GM21786 (cell line): Measurements from ENCODE around the gene TPM1.

Experiments
- ATAC-seq: cut with Tn5 transposase; IDR thresholded peaks from one replicate; pipeline ENCODE4 v1.9.1; 2021; ENCODE audit not compliant: unreplicated experiment

TPM1 gene

GRCh38 chr15:63040954-63041353, 1.6 kb upstream of the TPM1 start:
- ATAC-seq: no peak

GRCh38 chr15:63041402-63041973, 1.1 kb upstream of the TPM1 start:
- ATAC-seq: no peak

- ATAC-seq: no peak
Measured at GRCh38 chr15:63042877-63043334, 359 bp downstream of the TPM1 start.

GRCh38 chr15:63043335-63044076, 959 bp downstream of the TPM1 start:
- ATAC-seq: no peak

GRCh38 chr15:63044077-63044644, 1.6 kb downstream of the TPM1 start:
- ATAC-seq: no peak

GRCh38 chr15:63044645-63045464, 2.3 kb downstream of the TPM1 start:
- ATAC-seq: no peak

- no peak for ATAC-seq
Measured at GRCh38 chr15:63045465-63045840, 2.9 kb downstream of the TPM1 start.

- no peak for ATAC-seq
Measured at GRCh38 chr15:63045879-63046278, 3.3 kb downstream of the TPM1 start.

- ATAC-seq: no peak
Measured at GRCh38 chr15:63046917-63047760, 4.6 kb downstream of the TPM1 start.

- no peak for ATAC-seq
Measured at GRCh38 chr15:63047792-63048114, 5.2 kb downstream of the TPM1 start.

- ATAC-seq: peak; percentile 85
Measured at GRCh38 chr15:63048115-63048775, 5.7 kb downstream of the TPM1 start.

GRCh38 chr15:63048776-63049665, 6.5 kb downstream of the TPM1 start:
- ATAC-seq: no peak

- no peak for ATAC-seq
Measured at GRCh38 chr15:63049783-63050371, 7.3 kb downstream of the TPM1 start.

- no peak for ATAC-seq
Measured at GRCh38 chr15:63050731-63051155, 8.2 kb downstream of the TPM1 start.

GRCh38 chr15:63051156-63052066, 8.9 kb downstream of the TPM1 start:
- no peak for ATAC-seq

GRCh38 chr15:63052077-63052841, 9.7 kb downstream of the TPM1 start:
- ATAC-seq: no peak
